ENCODE measurements around the gene SLC25A22. TPM values are rescaled to one million over a fixed set of nuclear protein-coding genes. Genes with fewer than 3 reads are reported as not detected.

SLC25A22 gene
- total and polyA plus RNA-seq, 3 donors from 2014 or later, result 25.1 to 42.4 (median 39.7) TPM

DNA sequence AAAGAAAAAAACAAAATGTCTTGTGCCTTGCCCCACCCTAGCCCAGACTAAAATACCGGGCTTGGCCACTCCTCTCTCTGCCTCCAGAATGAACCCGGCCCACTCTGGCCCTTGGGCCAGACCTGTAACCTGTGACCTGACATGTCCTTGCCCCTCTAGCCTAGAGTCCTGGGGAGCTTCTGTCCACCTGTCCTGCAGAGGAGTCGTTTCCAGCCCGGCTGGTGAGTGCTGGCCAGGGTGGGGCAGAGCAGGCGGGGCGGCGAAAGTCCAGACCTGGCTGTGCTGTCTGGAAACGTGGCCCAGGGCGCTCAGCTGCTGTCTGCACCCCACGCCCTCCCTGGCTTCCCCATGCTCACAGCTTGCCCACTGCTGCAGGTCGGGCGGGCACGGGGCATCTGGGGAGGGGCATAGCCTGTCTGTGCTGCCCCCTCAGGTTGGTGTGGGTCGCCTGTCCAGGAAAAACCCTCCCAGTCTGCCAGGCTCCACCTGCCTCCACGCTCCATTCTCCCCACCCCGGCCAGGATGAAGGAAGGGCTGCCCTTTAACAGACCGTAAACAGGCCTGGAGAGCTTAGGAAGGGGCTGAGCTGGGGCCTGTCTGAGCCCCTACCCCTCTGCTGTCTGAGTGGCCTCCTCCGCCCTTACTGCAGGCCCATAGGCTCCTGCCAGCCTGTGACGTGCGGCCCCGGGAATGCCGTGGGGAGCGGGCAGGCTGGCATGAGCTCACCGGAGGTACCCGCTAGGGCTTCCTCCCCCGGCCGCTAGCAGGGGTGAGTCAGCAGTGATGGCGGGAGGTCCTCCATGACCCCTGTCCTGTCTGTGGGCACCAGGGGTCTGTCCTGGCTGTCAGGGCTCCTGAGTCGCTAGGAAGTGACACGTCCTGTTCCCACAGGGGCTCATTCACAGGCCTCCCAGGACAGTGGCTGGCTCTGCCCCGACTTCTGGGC is 36.6 kb upstream of the SLC25A22 start:
- peak overlapping the region in 1 of 2 donors; percentile 76 for H3K4me3 ChIP-seq
- DNase-seq, result peak; percentile 73
- no peaks in the 10 kb centered on the region for H3K27me3 ChIP-seq
- H3K9me3 ChIP-seq, result no peaks in the 10 kb centered on the region
- intact Hi-C loops (cut with DNase I; ENCODE audit: low total_unique reads), result no loop called here
- H3K4me1 ChIP-seq, result peaks cover 42% of the 10 kb centered on the region
- TF ChIP-seq, protein P1, sequence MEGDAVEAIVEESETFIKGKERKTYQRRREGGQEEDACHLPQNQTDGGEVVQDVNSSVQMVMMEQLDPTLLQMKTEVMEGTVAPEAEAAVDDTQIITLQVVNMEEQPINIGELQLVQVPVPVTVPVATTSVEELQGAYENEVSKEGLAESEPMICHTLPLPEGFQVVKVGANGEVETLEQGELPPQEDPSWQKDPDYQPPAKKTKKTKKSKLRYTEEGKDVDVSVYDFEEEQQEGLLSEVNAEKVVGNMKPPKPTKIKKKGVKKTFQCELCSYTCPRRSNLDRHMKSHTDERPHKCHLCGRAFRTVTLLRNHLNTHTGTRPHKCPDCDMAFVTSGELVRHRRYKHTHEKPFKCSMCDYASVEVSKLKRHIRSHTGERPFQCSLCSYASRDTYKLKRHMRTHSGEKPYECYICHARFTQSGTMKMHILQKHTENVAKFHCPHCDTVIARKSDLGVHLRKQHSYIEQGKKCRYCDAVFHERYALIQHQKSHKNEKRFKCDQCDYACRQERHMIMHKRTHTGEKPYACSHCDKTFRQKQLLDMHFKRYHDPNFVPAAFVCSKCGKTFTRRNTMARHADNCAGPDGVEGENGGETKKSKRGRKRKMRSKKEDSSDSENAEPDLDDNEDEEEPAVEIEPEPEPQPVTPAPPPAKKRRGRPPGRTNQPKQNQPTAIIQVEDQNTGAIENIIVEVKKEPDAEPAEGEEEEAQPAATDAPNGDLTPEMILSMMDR (IDR thresholded peaks at IDR 0.05), result no peak
- no peak for TF ChIP-seq POLR2A (IDR thresholded peaks at IDR 0.05)
- H3K36me3 ChIP-seq (ENCODE audit: low read depth, missing control alignments), result no peaks in the 10 kb centered on the region
- WGBS, 2 donors, result 44 to 53% methylated on average over 8 to 31 of the region's 31 CpGs
- H3K27ac ChIP-seq, result peak overlapping the region; percentile 39 to 71

DNA sequence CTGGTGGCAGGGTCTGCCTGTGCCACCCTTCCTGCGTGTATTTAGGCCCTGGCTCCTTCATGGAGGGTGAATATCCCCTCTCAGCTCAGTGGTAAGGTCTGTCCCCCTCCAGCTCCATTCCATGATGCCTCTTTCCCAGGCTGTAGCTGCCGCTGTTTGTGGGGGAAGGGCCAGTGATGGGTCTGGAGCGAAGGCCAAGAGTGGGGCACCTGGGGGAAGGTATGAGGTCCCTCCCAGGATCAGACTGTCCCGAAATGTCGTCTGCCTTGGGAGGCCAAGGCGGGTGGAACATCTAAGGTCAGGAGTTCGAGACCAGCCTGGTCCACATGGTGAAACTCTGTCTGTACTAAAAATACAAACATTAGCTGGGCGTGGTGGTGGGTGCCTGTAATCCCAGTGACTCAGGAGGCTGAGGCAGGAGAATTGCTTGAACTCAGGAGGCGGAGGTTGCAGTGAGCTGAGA is 35.8 kb upstream of the SLC25A22 start:
- Histone ChIP-seq H3K27ac (peak overlapping the region; percentile 55 to 81), H3K27me3 (no peaks in the 10 kb centered on the region), H3K4me1 (peaks cover 47% of the 10 kb centered on the region), H3K4me3 (peak overlapping the region in 1 of 2 donors; percentile 76), H3K9me3 (no peaks in the 10 kb centered on the region), H3K36me3 (ENCODE audit: low read depth, missing control alignments) (no peaks in the 10 kb centered on the region)
- 51 to 58% methylated on average over 6 to 9 of the region's 9 CpGs for WGBS, 2 donors
- intact Hi-C loops (cut with DNase I; ENCODE audit: low total_unique reads), result no loop called here
- TF ChIP-seq, protein P1 (IDR thresholded peaks at IDR 0.05), result no peak
- no peak for TF ChIP-seq POLR2A (IDR thresholded peaks at IDR 0.05)
- no peak for DNase-seq

DNA sequence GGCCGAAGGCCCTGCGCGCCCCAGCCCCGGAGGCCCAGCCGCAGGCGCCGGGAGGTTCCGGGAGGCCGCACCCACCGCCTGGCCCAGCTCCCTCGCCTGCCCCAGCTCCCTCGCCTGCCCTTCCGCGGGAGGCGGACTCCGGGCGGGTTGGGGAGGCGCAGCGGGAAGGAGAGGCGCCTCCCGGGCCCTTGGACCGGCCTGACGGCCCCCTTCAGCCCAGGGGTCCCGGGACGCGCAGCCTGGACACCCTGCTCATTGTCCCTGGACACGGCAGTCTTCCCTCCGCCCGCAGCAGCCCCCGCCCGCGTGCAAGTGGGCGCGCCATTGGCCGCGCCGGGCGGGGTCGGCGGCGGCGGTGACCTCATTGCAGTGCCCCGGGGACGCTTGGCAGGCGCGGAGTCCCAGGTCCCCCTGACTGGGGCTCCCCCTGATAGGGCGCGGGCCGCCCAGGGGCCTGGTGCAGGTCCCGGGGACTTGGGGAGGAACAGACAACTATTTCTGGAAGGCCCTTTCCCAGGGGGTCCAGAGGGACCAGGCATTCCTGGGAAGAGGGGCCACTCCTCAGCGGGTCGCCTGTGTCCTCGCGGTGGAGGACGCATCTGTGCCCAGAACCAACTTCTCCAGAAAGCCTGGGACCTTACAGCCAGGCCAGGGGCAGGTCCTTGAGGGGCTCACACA is 35.2 kb upstream of the SLC25A22 start:
- intact Hi-C loops (cut with DNase I; ENCODE audit: low total_unique reads), result no loop called here
- no peaks in the 10 kb centered on the region for H3K9me3 ChIP-seq
- no peaks in the 10 kb centered on the region for H3K27me3 ChIP-seq
- no peak for DNase-seq
- H3K36me3 ChIP-seq (ENCODE audit: low read depth, missing control alignments), result no peaks in the 10 kb centered on the region
- 0% methylated on average over 44 of the region's 55 CpGs; no CpG with 5 or more reads in 1 of the 2 donors for WGBS, 2 donors
- peak overlapping the region; percentile 55 to 81 for H3K27ac ChIP-seq
- TF ChIP-seq, protein P1 (IDR thresholded peaks at IDR 0.05), result no peak
- TF ChIP-seq POLR2A (IDR thresholded peaks at IDR 0.05), result no peak
- H3K4me3 ChIP-seq, result peak overlapping the region; percentile 60 to 76
- peaks cover 47% of the 10 kb centered on the region for H3K4me1 ChIP-seq

DNA sequence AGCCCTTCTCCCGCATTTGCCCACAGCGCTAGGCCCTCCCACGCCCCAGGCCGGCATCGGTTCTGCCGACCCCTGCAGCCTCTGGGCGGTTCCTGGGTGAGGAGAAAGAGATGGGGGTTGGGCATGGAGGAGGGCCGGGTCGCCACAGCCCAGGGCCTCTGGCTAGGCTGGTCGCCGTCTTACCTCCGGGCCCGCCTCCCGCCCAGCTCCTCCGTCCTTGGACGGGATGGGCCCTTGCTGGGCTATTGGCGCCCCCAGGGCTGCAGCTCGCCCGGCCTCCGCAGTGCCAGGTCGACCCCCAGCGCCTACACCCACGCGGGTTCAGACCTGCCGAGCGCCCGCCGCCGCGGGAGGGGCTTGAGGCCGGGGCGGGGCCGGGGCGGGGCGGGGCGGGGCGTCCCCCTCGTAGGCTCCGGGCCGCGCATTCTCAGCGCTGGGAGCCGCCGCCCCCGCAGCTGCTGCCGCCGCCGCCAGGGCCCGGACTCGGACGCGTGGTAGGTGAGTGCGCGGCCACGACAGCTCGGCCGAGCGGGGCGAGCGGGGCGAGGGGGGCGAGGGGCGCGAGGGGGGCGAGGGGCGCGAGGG is 34.5 kb upstream of the SLC25A22 start, which contains the start of gene CD151:
CD151 (plus strand) TSS at position 424 of the 585 bp plus-strand sequence. CDS start 3,118 bp downstream, outside the sequence.
- Histone ChIP-seq H3K27ac (peak within 1 kb of the TSS; percentile 55 to 81), H3K9me3 (no peaks in the 10 kb centered on the region), H3K4me1 (peaks cover 47% of the 10 kb centered on the region), H3K36me3 (ENCODE audit: low read depth, missing control alignments) (no peaks in the 10 kb centered on the region), H3K4me3 (peak within 1 kb of the TSS; percentile 60 to 76), H3K27me3 (no peaks in the 10 kb centered on the region)
- TF ChIP-seq, protein P1 (IDR thresholded peaks at IDR 0.05), result no peak
- no peak for TF ChIP-seq POLR2A (IDR thresholded peaks at IDR 0.05)
- 3% methylated on average over 24 of the region's 67 CpGs; no CpG with 5 or more reads in 1 of the 2 donors for WGBS, 2 donors
- intact Hi-C loops (cut with DNase I; ENCODE audit: low total_unique reads), result no loop called here
- peak; percentile 76 for DNase-seq

Data from testis (tissue), 3 donors.